Osteoblast (primary cell): ENCODE data around the gene RIPK4. TPM values are rescaled to one million over a fixed set of nuclear protein-coding genes. Genes with fewer than 3 reads are reported as not detected.

Experiments
- DNase-seq: peaks from one replicate; pipeline ENCODE4 v3.0.0; 2011; ENCODE audit warnings: low spot score, mixed read lengths; ENCODE audit not compliant: insufficient read length; ENCODE audit errors: missing footprints
- H2AFZ ChIP-seq: 2 replicates; pipeline ENCODE4 v1.6.0; 2011; ENCODE audit warnings: mild to moderate bottlenecking, low read length
- H3K27ac ChIP-seq: 2 replicates; pipeline ENCODE4 v1.5.1; 2011; ENCODE audit warnings: mild to moderate bottlenecking, low read depth, low read length, moderate library complexity
- H3K27me3 ChIP-seq: 2 replicates; pipeline ENCODE4 v1.6.0; 2012; ENCODE audit warnings: mild to moderate bottlenecking, control low read depth, inconsistent platforms, low read length, moderate library complexity; ENCODE audit not compliant: insufficient read depth
- H3K36me3 ChIP-seq: 2 replicates; pipeline ENCODE4 v1.5.1; 2011; ENCODE audit warnings: mild to moderate bottlenecking, low read length, control low read depth, moderate library complexity; ENCODE audit not compliant: insufficient read depth
- H3K4me1 ChIP-seq: 2 replicates; pipeline ENCODE4 v1.5.1; 2011; ENCODE audit warnings: mild to moderate bottlenecking, low read length, control low read depth, moderate library complexity; ENCODE audit not compliant: insufficient read depth
- H3K4me2 ChIP-seq: 2 replicates; pipeline ENCODE4 v1.6.0; 2011; ENCODE audit warnings: mild to moderate bottlenecking, low read length; ENCODE audit not compliant: insufficient read depth
- H3K4me3 ChIP-seq: fragments of 200-600 bp; sonication (generic); 3 replicates; pipeline ENCODE4 v1.5.1; 2012; ENCODE audit warnings: mild to moderate bottlenecking, low read length, inconsistent platforms; ENCODE audit not compliant: insufficient read depth
- H3K79me2 ChIP-seq: 2 replicates; pipeline ENCODE4 v1.6.0; 2012; ENCODE audit warnings: mild to moderate bottlenecking, low read length, control low read depth, inconsistent platforms; ENCODE audit not compliant: insufficient read depth
- H3K9me3 ChIP-seq: 2 replicates; pipeline ENCODE4 v1.5.1; 2011; ENCODE audit warnings: low read depth, low read length, control low read depth
- H4K20me1 ChIP-seq: 2 replicates; pipeline ENCODE4 v1.6.0; 2012; ENCODE audit warnings: mild to moderate bottlenecking, low read length, control low read depth; ENCODE audit not compliant: insufficient read depth
- CTCF ChIP-seq: IDR thresholded peaks from 2 replicates; pipeline ENCODE4 v1.5.1; 2011; ENCODE audit warnings: mild to moderate bottlenecking, low read depth, low read length, moderate library complexity; ENCODE audit errors: extremely low read depth
- total RNA-seq: library from RNA; depleted of rRNA; stranded (reverse); fragments of >200 nt; gene quantifications from 2 replicates; pipeline ENCODE4 v1.2.3, GENCODE V29; 2012

The RIPK4 gene
- total RNA-seq, 1 donor: 2.2 TPM

- H3K27ac ChIP-seq: no peak overlapping the region
- no peak for TF ChIP-seq CTCF
- no peak overlapping the region for H3K4me2 ChIP-seq
- no peak overlapping the region for H2AFZ ChIP-seq
- H3K9me3 ChIP-seq: no peaks in the 10 kb centered on the region
- H3K4me3 ChIP-seq: no peak overlapping the region
- H3K27me3 ChIP-seq: no peaks in the 10 kb centered on the region
- no peaks in the 10 kb centered on the region for H3K79me2 ChIP-seq
- no peaks in the 10 kb centered on the region for H3K36me3 ChIP-seq
- peaks cover 11% of the 10 kb centered on the region for H3K4me1 ChIP-seq
- no peak for DNase-seq
- H4K20me1 ChIP-seq: no peaks in the 10 kb centered on the region
These were observed 18.7 kb downstream of the RIPK4 start for GRCh38 chr21:41747943-41748738.

DNA sequence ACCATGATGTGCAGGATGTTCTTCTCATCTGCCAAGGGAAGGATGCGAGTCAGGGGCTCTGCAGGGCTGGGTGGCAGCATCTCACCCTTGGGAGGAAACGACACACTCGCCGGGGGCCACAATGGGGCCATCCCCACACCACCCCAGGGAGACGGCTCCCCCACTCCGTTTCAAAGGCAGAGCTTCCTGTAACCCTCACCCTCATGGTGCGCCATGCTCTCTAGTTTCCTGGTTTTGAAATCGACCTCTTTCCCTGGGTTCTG lies 20.2 kb downstream of the RIPK4 start:
- Histone ChIP-seq H2AFZ (no peak overlapping the region), H3K9me3 (no peaks in the 10 kb centered on the region), H3K27me3 (no peaks in the 10 kb centered on the region), H3K27ac (no peak overlapping the region), H3K79me2 (no peaks in the 10 kb centered on the region), H3K4me2 (no peak overlapping the region), H3K36me3 (no peaks in the 10 kb centered on the region), H3K4me1 (peaks cover 1% of the 10 kb centered on the region), H4K20me1 (no peaks in the 10 kb centered on the region), H3K4me3 (no peak overlapping the region)
- DNase-seq: no peak
- TF ChIP-seq CTCF: no peak

DNA sequence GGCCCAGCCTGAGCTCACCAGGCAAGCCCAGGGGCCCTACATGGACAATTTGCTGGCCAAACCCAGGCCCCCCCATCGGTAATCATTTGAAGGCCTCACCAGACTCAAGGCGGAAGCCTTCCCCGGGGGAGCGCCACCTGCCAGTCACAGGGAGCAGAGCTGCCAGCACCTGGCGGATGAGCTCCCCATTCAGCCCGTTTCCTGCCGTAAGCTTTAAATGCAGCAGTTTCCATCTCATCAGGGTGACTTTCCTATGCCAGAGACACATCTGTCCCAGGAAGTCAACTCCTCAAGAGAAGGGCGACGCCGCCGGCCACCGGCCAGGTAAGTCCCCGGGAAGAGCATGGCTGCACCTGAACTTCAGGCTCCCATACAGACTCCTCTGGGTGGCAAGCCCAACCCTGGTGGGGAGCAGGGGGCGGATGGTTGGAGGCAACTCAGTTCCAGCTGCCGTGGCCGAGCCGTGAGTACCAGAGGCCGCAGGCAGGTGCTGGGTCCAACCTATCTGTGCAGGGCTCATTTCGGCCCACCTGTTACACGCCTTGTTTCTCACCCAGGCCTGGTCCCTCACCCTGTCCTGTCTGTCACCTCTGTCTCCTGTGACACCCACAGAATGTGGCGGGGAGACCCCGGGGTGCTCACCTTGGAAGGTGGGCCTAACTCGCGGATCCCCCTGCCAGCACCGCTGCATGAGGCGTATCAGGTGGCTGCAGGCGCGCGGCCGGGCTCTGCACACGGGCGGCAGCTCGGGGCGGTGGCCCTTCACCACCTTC lies 20.7 kb downstream of the RIPK4 start:
- no peak overlapping the region for H3K4me3 ChIP-seq

More for the DNA sequence above, 20.7 kb downstream of the RIPK4 start:
- no peaks in the 10 kb centered on the region for H3K27me3 ChIP-seq
- H3K4me1 ChIP-seq: no peaks in the 10 kb centered on the region
- H4K20me1 ChIP-seq: no peaks in the 10 kb centered on the region
- H3K27ac ChIP-seq: no peak overlapping the region
- no peak for TF ChIP-seq CTCF
- H3K36me3 ChIP-seq: no peaks in the 10 kb centered on the region
- no peak overlapping the region for H2AFZ ChIP-seq
- no peaks in the 10 kb centered on the region for H3K9me3 ChIP-seq
- DNase-seq: no peak
- no peaks in the 10 kb centered on the region for H3K79me2 ChIP-seq
- H3K4me2 ChIP-seq: no peak overlapping the region
